ENCODE measurements around the gene RNF7. TPM values are rescaled to one million over a fixed set of nuclear protein-coding genes. Genes with fewer than 3 reads are reported as not detected.

The RNF7 gene
- total and polyA plus RNA-seq, 9 of the 15 experiments (the other 6 are each of a cell fraction or from before 2014, with no cell fraction given) = 38.8 to 133 (median 80.5) TPM

GRCh38 chr3:141738022-141738890 lies at the start of gene RNF7 (continued):
- peak; percentile 96 for TF ChIP-seq VEZF1 (CRISPR knock-in tag; IDR thresholded peaks at IDR 0.05)
- TF ChIP-seq STAT6 (CRISPR knock-in tag; IDR thresholded peaks at IDR 0.05) = peak; percentile 96
- TF ChIP-seq NR1H2 (CRISPR knock-in tag; IDR thresholded peaks at IDR 0.05) = 0 out of 2 replicates have a peak, but pooled peaks have one; percentile 16
- TF ChIP-seq TARDBP (IDR thresholded peaks at IDR 0.05) = peak; percentile 90; the same call in 1 of the 2 replicates
- TF ChIP-seq CREB3L1 (IDR thresholded peaks at IDR 0.05; ENCODE audit: borderline replicate concordance, low read depth) = peak; percentile 91
- TF ChIP-seq ZNF217 (CRISPR knock-in tag; IDR thresholded peaks at IDR 0.05) = no peak
- no peak for TF ChIP-seq SP2 (IDR thresholded peaks at IDR 0.05; ENCODE audit: extremely low read depth, low read depth, low read length, poor library complexity, severe bottlenecking)
- TF ChIP-seq RBM17 (IDR thresholded peaks at IDR 0.05; ENCODE audit: borderline replicate concordance, low read depth, low read length) = no peak
- TF ChIP-seq HSF4 (CRISPR knock-in tag; IDR thresholded peaks at IDR 0.05; ENCODE audit: borderline replicate concordance) = no peak
- peak; percentile 22; the same call in 1 of the 2 replicates for TF ChIP-seq E2F5 (CRISPR knock-in tag; IDR thresholded peaks at IDR 0.05)
- no peak; the same call in 1 of the 2 replicates for TF ChIP-seq ETS1 (conservative IDR thresholded peaks at IDR 0.05; ENCODE audit: control insufficient read depth, low read depth, low read length)
- no peak for TF ChIP-seq CBX5 (IDR thresholded peaks at IDR 0.05; ENCODE audit: borderline replicate concordance, low read depth)
- peak; percentile 84 for TF ChIP-seq NFYB (IDR thresholded peaks at IDR 0.05; ENCODE audit: extremely low read depth, insufficient read length)
- TF ChIP-seq HDAC2 (IDR thresholded peaks at IDR 0.05) = no peak
- TF ChIP-seq ZNF24 (IDR thresholded peaks at IDR 0.05) = peak; percentile 3; the same call in 1 of the 2 replicates
- TF ChIP-seq MEF2D (tag; conservative IDR thresholded peaks at IDR 0.05; ENCODE audit: low read depth) = no peak
- no peak for TF ChIP-seq ZNF655 (CRISPR knock-in tag; IDR thresholded peaks at IDR 0.05)
- no peak for TF ChIP-seq GATA2 (CRISPR knock-in tag; IDR thresholded peaks at IDR 0.05)

All from K562 (cell line).